Measurements from ENCODE around the gene HPGDS. TPM values are rescaled to one million over a fixed set of nuclear protein-coding genes. Genes with fewer than 3 reads are reported as not detected.

The HPGDS gene
- total and polyA plus RNA-seq, 2 of the 13 experiments (the other 11 are each of a cell fraction or from before 2014, with no cell fraction given) = not detected

DNA sequence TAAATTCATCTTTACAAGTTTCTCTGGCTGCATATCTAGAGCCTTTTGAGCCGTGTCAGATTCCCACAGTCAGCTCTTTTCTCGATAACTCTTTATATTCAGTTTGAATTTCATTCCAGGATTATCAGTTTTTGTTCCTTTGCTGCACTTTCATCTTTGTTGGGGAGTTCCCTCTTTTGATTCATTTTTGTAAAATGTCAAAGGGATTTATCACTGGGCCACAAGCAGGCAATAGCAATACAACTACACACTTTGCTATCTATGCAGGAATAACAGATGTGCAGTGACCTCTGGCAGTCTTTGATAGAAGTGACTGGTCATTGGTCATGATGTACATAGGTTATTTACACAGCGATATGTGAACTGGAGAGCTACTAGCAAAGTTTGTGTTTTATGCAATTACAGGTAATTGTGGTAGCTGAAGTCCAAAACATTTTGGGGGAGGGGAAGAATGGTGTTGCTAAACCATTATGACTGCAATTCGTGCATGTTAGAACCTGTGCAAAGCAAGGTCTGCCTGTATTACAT lies 43.8 kb downstream of the HPGDS start (continued):
- TF ChIP-seq TERF1 (CRISPR knock-in tag; IDR thresholded peaks at IDR 0.05) (no peak), TIGD3 (CRISPR knock-in tag; IDR thresholded peaks at IDR 0.05; ENCODE audit: borderline replicate concordance) (no peak), FOXO1 (CRISPR knock-in tag; IDR thresholded peaks at IDR 0.05) (peak; percentile 76), ARID3A (IDR thresholded peaks at IDR 0.05; ENCODE audit: low read depth, low read length) (peak; percentile 81; the same call in 1 of the 2 replicates), RBAK (CRISPR knock-in tag; IDR thresholded peaks at IDR 0.05) (0 out of 2 replicates have a peak, but pooled peaks have one; percentile 24), NFIC (IDR thresholded peaks at IDR 0.05; ENCODE audit: low read length) (peak; percentile 55; the same call in 1 of the 2 replicates), FOSL2 (CRISPR knock-in tag; IDR thresholded peaks at IDR 0.05) (peak; percentile 49), ESRRA (CRISPR knock-in tag; IDR thresholded peaks at IDR 0.05; ENCODE audit: low read depth) (peak; percentile 74; the same call in 1 of the 2 replicates), BCL6 (CRISPR knock-in tag; IDR thresholded peaks at IDR 0.05) (peak; percentile 80), TFDP2 (CRISPR knock-in tag; IDR thresholded peaks at IDR 0.05) (0 out of 2 replicates have a peak, but pooled peaks have one; percentile 25), ZNF646 (CRISPR knock-in tag; IDR thresholded peaks at IDR 0.05) (peak; percentile 69; the same call in 1 of the 2 replicates), TSC22D2 (CRISPR knock-in tag; IDR thresholded peaks at IDR 0.05; ENCODE audit: borderline replicate concordance) (no peak)
- TF ChIP-seq, protein P1, sequence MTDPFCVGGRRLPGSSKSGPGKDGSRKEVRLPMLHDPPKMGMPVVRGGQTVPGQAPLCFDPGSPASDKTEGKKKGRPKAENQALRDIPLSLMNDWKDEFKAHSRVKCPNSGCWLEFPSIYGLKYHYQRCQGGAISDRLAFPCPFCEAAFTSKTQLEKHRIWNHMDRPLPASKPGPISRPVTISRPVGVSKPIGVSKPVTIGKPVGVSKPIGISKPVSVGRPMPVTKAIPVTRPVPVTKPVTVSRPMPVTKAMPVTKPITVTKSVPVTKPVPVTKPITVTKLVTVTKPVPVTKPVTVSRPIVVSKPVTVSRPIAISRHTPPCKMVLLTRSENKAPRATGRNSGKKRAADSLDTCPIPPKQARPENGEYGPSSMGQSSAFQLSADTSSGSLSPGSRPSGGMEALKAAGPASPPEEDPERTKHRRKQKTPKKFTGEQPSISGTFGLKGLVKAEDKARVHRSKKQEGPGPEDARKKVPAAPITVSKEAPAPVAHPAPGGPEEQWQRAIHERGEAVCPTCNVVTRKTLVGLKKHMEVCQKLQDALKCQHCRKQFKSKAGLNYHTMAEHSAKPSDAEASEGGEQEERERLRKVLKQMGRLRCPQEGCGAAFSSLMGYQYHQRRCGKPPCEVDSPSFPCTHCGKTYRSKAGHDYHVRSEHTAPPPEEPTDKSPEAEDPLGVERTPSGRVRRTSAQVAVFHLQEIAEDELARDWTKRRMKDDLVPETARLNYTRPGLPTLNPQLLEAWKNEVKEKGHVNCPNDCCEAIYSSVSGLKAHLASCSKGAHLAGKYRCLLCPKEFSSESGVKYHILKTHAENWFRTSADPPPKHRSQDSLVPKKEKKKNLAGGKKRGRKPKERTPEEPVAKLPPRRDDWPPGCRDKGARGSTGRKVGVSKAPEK (CRISPR knock-in tag; IDR thresholded peaks at IDR 0.05; ENCODE audit: borderline replicate concordance) = 0 out of 2 replicates have a peak, but pooled peaks have one; percentile 76

Measured in HepG2 (cell line).